Small intestine (tissue), 7 donors: ENCODE results near the gene HMCES. TPM values are rescaled to one million over a fixed set of nuclear protein-coding genes. Genes with fewer than 3 reads are reported as not detected.

ENCODE experiments used
- DNase-seq, 2 donors: peaks; one replicate each; pipeline versions ENCODE4 v3.0.0 to v3.0.0-alpha.2; 2013
- FAIRE-seq: peaks from 2 replicates; lab custom pipeline; 2012; peaks lifted over from hg19 to GRCh38; lab: Jason Lieb, UNC
- H3K27ac ChIP-seq, 3 donors: one replicate each; pipeline ENCODE4 v1.5.1; 2013; ENCODE audit warnings: low read length in 2 of 3, mild to moderate bottlenecking in 2 of 3, control low read depth in 1 of 3, inconsistent platforms in 1 of 3, low read depth in 1 of 3, moderate library complexity in 1 of 3
- H3K27me3 ChIP-seq, 3 donors: one replicate each; pipeline ENCODE4 v1.6.1; 2013; ENCODE audit warnings: low read length in 3 of 3, inconsistent platforms in 1 of 3; ENCODE audit not compliant: control insufficient read depth in 3 of 3, insufficient read depth in 3 of 3
- H3K36me3 ChIP-seq, 3 donors: one replicate each; pipeline ENCODE4 v1.6.1; 2013; ENCODE audit warnings: low read length in 3 of 3, inconsistent platforms in 1 of 3, low read depth in 1 of 3, mild to moderate bottlenecking in 1 of 3, moderate library complexity in 1 of 3; ENCODE audit not compliant: control insufficient read depth in 3 of 3, insufficient read depth in 2 of 3
- H3K4me1 ChIP-seq, 3 donors: one replicate each; pipeline ENCODE4 v1.6.1; 2013; ENCODE audit warnings: low read length in 2 of 3, inconsistent platforms in 1 of 3, low read depth in 1 of 3, mild to moderate bottlenecking in 1 of 3, moderate library complexity in 1 of 3; ENCODE audit not compliant: control insufficient read depth in 3 of 3, insufficient read depth in 2 of 3
- H3K4me3 ChIP-seq, 3 donors: one replicate each; pipeline ENCODE4 v1.5.1; 2013; ENCODE audit warnings: low read length in 3 of 3, control low read depth in 1 of 3, inconsistent platforms in 1 of 3, low read depth in 1 of 3, mild to moderate bottlenecking in 1 of 3, moderate library complexity in 1 of 3
- H3K9me3 ChIP-seq, 2 donors: one replicate each; pipeline ENCODE4 v1.6.1; 2013; ENCODE audit warnings: low read depth in 1 of 2, low read length in 1 of 2; ENCODE audit not compliant: control insufficient read depth in 2 of 2, insufficient read depth in 1 of 2
- WGBS, 3 donors: extraction: QIAGEN DNeasy Blood & Tissue Kit; methylation state at CpG; one replicate each; pipeline ENCODE4 v1.1.7; 2013; 5-methylcytosine and 5-hydroxymethylcytosine counted together
- polyA plus RNA-seq, 4 donors: library from polyadenylated mRNA; stranded (reverse) in 3 of 4; unstranded in 1 of 4; fragments of 200-250 nt in 3 of 4; fragments of 120-200 nt in 1 of 4; gene quantifications; one replicate each; pipeline versions ENCODE4 v1.2.1 to v1.2.3, GENCODE V29; 2013
- donor health status: healthy with polysubstance abuse.
- donor health status: control.
- donor health status: control.
- donor health status: Bipolar disorder and iron deficiency.
- donor health status: healthy.

The HMCES gene
- polyA plus RNA-seq, 4 donors, result 28.9 to 35.3 (median 34.5) TPM

DNA sequence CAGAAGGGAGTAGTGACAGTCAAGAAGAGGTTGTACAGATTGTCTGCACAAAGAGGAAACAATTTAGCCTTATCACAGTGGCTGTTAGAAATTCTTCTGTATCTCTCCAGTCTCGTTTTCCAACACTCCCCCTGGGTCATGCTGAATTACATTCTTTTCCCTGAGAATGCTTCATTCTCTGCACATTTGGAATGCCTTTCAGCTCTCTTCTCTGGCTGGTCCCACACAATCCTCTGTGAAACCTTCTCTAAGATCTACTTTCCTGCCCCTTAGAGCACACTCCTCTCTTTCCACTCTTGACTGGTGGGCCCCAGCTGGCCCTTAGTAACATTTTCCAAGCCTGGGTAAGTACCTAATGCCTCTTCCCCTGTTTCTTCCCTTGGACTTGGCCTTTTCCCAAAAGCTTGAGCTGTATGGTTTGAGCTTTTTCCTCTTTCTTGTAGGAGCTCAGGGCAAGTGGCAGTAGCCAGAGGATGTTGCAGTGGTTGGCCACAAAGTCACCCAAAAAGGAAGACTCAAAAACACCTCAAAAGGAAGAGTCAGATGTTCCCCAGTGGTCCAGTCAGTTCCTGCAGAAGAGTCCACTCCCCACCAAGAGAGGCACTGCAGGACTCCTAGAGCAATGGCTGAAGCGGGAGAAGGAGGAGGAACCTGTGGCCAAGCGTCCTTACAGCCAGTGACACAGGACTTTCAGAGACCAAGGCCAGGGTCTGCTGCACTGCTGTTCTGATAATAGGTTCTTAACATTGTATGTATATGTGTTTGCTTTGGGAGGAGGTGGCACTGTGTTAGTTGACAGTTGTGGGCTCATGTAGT lies 25.7 kb downstream of the HMCES start:
- Histone ChIP-seq H3K27ac (no peak overlapping the region), H3K4me1 (no peaks in the 10 kb centered on the region), H3K4me3 (no peak overlapping the region), H3K36me3 (peaks cover 11 to 36% (median 18%) of the 10 kb centered on the region in 3 donors), H3K9me3 (no peaks in the 10 kb centered on the region), H3K27me3 (no peaks in the 10 kb centered on the region)
- DNase-seq (no peak), FAIRE-seq (no peak)
- WGBS, 3 donors, result 71 to 83% (median 81%) methylated on average over 3 of the region's 3 CpGs

GRCh38 chr3:129304962-129305222 lies 26.2 kb downstream of the HMCES start:
- FAIRE-seq (no peak), DNase-seq (no peak)
- no peaks in the 10 kb centered on the region for H3K9me3 ChIP-seq
- no peak overlapping the region for H3K4me3 ChIP-seq
- whole genome bisulfite sequencing, 3 donors, result 100% methylated on average over 1 of the region's 1 CpG
- H3K27ac ChIP-seq, result no peak overlapping the region
- H3K4me1 ChIP-seq, result peaks cover 0 to 3% (median 0%) of the 10 kb centered on the region in 3 donors
- H3K36me3 ChIP-seq, result peaks cover 11 to 34% (median 18%) of the 10 kb centered on the region in 3 donors
- H3K27me3 ChIP-seq, result no peaks in the 10 kb centered on the region

- DNase-seq (peak in 1 of 2 donors; percentile 79), FAIRE-seq (no peak)
- H3K9me3 ChIP-seq, result no peaks in the 10 kb centered on the region
- peaks cover 11 to 32% (median 18%) of the 10 kb centered on the region in 3 donors for H3K36me3 ChIP-seq
- H3K27ac ChIP-seq, result peak overlapping the region in 2 of 3 donors; percentile 11 to 40
- 51 to 86% (median 81%) methylated on average over 26 of the region's 26 CpGs for WGBS, 3 donors
- peak overlapping the region in 2 of 3 donors; percentile 2 to 18 for H3K4me3 ChIP-seq
- H3K27me3 ChIP-seq, result no peaks in the 10 kb centered on the region
- peaks cover 0 to 9% (median 0%) of the 10 kb centered on the region in 3 donors for H3K4me1 ChIP-seq
Measured at GRCh38 chr3:129305592-129306091, 27.0 kb downstream of the HMCES start.

GRCh38 chr3:129308636-129309035 lies 30.0 kb downstream of the HMCES start:
- FAIRE-seq (no peak), DNase-seq (no peak)
- Histone ChIP-seq H3K36me3 (peaks cover 6 to 22% (median 7%) of the 10 kb centered on the region in 3 donors), H3K4me1 (peaks cover 0 to 21% (median 0%) of the 10 kb centered on the region in 3 donors), H3K4me3 (no peak overlapping the region), H3K9me3 (no peaks in the 10 kb centered on the region), H3K27me3 (no peaks in the 10 kb centered on the region), H3K27ac (no peak overlapping the region)
- 89 to 98% (median 94%) methylated on average over 3 of the region's 3 CpGs for WGBS, 3 donors

DNA sequence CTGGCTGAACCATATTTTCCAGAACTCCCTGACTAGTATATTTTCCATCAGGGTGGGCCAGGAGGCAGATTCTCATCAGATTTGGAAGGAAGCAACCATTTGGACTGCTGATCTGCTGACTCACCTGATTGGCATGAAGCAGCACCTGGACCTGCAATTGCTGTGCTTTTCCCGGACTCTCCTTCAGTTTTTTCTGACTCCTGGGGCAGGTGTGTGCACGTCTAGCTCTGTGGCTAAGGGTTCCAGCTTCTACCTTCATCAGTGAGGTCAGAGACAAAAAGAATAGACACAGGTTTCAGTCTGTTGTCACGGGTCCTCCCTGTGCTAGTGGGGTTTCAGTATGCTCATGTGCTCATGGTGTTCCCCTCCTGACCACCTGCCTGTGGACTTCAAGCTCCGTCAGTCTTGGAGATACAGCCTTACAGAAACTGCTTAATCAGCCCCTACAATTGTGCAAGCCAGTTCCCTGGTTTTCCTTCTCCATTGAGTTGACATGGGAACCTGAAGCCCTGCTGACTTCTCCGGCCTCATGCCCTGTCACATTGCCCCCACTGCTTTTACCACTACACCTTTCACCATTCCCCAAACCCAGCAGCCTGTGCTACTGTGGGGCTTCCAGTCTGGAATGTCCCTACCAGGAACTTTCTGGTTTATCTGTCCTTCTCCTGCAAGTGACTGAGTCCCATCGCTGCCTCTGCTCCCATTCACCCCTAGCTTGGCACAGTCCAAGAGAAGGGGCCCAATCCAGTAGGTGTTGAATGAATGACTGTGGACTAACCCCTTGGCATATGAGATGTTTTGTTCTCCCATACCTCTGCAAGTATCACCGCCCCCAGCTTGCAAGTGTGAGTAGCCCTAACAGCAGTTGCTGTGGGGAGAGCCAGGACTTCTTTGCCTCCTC lies 31.7 kb downstream of the HMCES start:
- H3K4me3 ChIP-seq, result no peak overlapping the region
- peak overlapping the region in 2 of 3 donors; percentile 11 to 75 for H3K27ac ChIP-seq
- H3K36me3 ChIP-seq, result peaks cover 3 to 12% (median 5%) of the 10 kb centered on the region in 3 donors
- no peaks in the 10 kb centered on the region for H3K9me3 ChIP-seq
- WGBS, 3 donors, result 51 to 64% (median 62%) methylated on average over 7 of the region's 7 CpGs
- peak; percentile 43 to 79 for DNase-seq
- no peak for FAIRE-seq
- H3K4me1 ChIP-seq, result peaks cover 0 to 31% (median 0%) of the 10 kb centered on the region in 3 donors
- no peaks in the 10 kb centered on the region for H3K27me3 ChIP-seq

DNA sequence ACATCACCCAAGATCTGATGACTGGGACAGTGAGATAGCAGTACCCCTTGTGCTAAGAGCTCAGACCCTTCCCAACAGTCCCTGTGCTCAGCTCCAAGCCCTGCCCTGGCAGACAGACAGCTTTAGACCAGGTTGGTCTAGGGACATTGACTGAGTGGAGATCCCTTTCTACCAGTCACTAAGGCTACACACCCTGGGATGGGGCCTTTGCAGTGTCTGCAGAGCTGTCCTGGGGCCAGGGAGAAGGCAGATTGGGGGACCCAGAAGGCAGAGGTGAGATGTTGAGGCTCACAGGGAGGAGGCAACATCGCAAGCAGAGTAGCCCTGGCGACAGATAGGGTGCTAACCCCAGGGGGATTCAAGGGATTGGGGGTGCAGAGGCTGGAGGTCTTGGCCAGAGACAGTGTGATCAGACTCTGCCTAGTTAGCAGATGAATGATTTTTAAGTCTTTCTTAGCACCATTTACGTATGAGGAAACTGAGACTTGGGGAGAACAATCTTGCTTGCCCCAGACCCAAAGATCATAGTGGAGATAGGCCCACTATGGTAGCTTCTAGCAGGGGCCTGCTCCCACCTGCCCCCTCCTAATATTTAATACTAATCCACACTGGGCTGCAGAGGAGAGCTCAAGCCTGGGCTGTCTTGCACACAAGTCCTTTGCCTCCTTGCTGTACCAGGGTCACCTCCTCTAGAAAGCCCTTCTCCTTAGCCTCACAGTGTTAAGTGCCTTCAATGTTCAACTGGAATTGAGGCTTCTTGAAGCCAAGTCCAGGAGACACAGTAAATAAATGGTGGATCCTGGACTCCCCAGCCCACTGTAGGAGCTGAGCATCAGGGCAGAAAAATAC lies 32.6 kb downstream of the HMCES start:
- Histone ChIP-seq H3K4me3 (no peak overlapping the region), H3K36me3 (peaks cover 0 to 12% (median 4%) of the 10 kb centered on the region in 3 donors), H3K9me3 (no peaks in the 10 kb centered on the region), H3K4me1 (peaks cover 0 to 31% (median 0%) of the 10 kb centered on the region in 3 donors), H3K27ac (peak overlapping the region in 2 of 3 donors; percentile 37 to 62), H3K27me3 (no peaks in the 10 kb centered on the region)
- WGBS, 3 donors, result 94 to 100% (median 95%) methylated on average over 3 of the region's 3 CpGs
- DNase-seq, result no peak
- no peak for FAIRE-seq

DNA sequence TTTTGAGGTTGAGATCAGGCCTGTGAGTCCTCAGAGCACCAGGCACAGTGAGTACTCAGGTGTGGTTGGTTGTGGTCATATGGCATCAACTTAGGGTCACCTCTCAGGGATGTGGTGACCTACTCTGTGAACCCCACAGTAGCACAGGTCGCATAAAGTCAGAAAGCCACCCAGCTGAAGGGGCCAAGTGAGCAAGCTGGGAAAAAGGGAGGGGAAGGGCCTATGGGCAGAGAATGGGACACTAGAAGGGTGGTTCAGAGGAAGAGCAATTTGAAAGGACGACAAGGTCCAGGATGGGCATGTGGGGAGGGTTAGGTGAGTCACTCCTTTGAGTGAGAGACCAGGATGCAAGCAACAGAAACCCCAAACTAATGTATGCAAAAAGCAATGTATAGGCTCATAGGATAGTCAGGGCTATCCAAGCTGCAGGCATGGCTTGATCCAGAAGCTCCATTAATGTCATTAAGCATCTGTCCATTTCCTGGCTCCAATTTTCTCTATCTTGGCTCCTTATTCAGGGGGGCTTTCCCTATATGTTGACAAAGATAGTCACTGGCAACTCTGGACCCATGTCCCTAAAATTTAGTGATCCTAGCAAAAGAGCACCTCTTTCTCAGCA lies 33.5 kb downstream of the HMCES start:
- Histone ChIP-seq H3K27ac (peak overlapping the region in 1 of 3 donors; percentile 90), H3K27me3 (no peaks in the 10 kb centered on the region), H3K36me3 (peaks cover 0 to 7% (median 0%) of the 10 kb centered on the region in 3 donors), H3K4me3 (no peak overlapping the region), H3K4me1 (peaks cover 0 to 35% (median 4%) of the 10 kb centered on the region in 3 donors), H3K9me3 (no peaks in the 10 kb centered on the region)
- FAIRE-seq (no peak), DNase-seq (peak in 1 of 2 donors; percentile 67)
- 77 to 85% (median 82%) methylated on average over 2 of the region's 2 CpGs for WGBS, 3 donors
